ENCODE results near the gene STK32C. TPM values are rescaled to one million over a fixed set of nuclear protein-coding genes. Genes with fewer than 3 reads are reported as not detected.
"Not testable (repeated sequence)": the region's sequence is repeated elsewhere in the genome, so short reads cannot be mapped to it uniquely, and the experiment has no call there.

The STK32C gene
- polyA plus RNA-seq, 2 of the 4 experiments (the other 2 are of a cell fraction): 29.9 to 43.6 TPM

DNA sequence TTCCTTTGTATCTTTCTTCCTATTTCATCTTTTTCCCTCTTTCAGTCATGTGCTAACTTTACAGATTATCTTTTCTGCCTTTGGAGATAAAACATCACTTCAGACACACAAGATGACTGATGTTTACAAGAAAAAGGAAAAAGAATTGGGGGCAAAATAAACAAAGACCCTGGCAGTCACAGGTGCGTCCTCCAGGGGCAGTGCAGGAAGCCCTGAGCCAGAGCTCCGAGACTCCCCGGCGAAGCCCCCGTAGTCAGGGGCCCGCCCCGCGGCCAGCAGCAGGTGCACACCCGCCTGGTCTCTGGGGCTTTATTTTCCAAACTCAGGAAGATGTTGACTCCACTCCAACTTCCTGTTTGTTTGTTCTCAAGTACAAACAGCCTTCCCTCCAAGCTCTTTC, 10.2 kb downstream of the STK32C start:
- WGBS (ENCODE audit: missing lambda C conversion rate): 88% methylated on average over 9 of the region's 9 CpGs
- no peak overlapping the region for H3K27ac ChIP-seq
- CTCF ChIA-PET: interaction anchor here (1.3 to 2.4 kb wide), 2 partner anchors 56 to 155 kb away, joined by 4 to 9 read pairs; no protein-coding TSS in a partner anchor

GRCh38 chr10:132296666-132297443, 10.9 kb downstream of the STK32C start:
- WGBS (ENCODE audit: missing lambda C conversion rate): 87% methylated on average over 27 of the region's 28 CpGs
- no peaks in the 10 kb centered on the region for H3K9me3 ChIP-seq
- no peak for FAIRE-seq

More for the DNA sequence above, 10.2 kb downstream of the STK32C start:
- Histone ChIP-seq H3K9me3 (no peaks in the 10 kb centered on the region), H3K4me2 (no peak overlapping the region), H3K4me3 (no peak overlapping the region), H3K4me1 (no peaks in the 10 kb centered on the region)
- DNase-seq (ENCODE audit: low read depth in 1 of 2, low spot score in 1 of 2) (no peak), FAIRE-seq (no peak), ATAC-seq (no peak)
- no peak for TF ChIP-seq HOXB5 (CRISPR knock-in tag; IDR thresholded peaks at IDR 0.05)
- TF ChIP-seq GATA3 (IDR thresholded peaks at IDR 0.05; ENCODE audit: borderline replicate concordance): no peak
- TF ChIP-seq TP53 (CRISPR knock-in tag; IDR thresholded peaks at IDR 0.05): no peak
- no peak for TF ChIP-seq USF2 (IDR thresholded peaks at IDR 0.05)
- no peak for TF ChIP-seq NFE2L2 (conservative IDR thresholded peaks at IDR 0.05; ENCODE audit: low read length)
- no peak for TF ChIP-seq HOXB13 (CRISPR knock-in tag; IDR thresholded peaks at IDR 0.05; ENCODE audit: low read depth)
- no peak for TF ChIP-seq CBX8 (IDR thresholded peaks at IDR 0.05)
- POLR2A ChIA-PET: no interaction called here

DNA sequence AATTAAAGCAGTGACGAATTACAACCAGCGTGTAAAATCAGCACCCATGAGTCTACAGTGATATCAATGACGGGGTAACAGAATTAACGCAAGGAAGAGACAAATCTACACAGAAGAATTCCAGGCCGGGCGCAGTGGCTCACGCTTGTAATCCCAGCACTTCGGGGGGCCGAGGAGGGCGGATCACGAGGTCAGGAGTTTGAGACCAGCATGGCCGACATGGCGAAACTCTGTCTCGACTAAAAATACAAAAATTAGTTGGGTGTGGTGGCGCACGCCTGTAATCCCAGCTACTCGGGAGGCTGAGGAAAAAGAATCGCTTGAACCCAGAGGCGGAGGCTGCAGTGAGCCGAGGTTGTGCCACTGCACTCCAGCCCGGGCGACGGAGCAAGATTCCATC, 12.3 kb downstream of the STK32C start:
- H3K4me3 ChIP-seq; ATAC-seq; H3K9me3 ChIP-seq; H3K27ac ChIP-seq; H3K4me1 ChIP-seq; POLR2A ChIA-PET; FAIRE-seq; H3K4me2 ChIP-seq; DNase-seq (ENCODE audit: low read depth in 1 of 2, low spot score in 1 of 2): not testable (repeated sequence)
- CTCF ChIA-PET: interaction anchor here (1.1 to 1.2 kb wide), 3 partner anchors 10 to 60 kb away, joined by 3 read pairs; no protein-coding TSS in a partner anchor
- 89% methylated on average over 23 of the region's 23 CpGs for WGBS (ENCODE audit: missing lambda C conversion rate)

More at GRCh38 chr10:132296666-132297443, 10.9 kb downstream of the STK32C start:
- Histone ChIP-seq H3K27ac (no peak overlapping the region), H3K4me2 (no peak overlapping the region), H3K4me3 (no peak overlapping the region), H3K4me1 (no peaks in the 10 kb centered on the region)
- DNase-seq (ENCODE audit: low read depth in 1 of 2, low spot score in 1 of 2) (no peak), ATAC-seq (no peak)
- CTCF ChIA-PET: interaction anchor here (1.1 to 1.3 kb wide), 2 partner anchors 73 to 154 kb away, joined by 3 to 4 read pairs; no protein-coding TSS in a partner anchor
- TF ChIP-seq NFE2L2 (conservative IDR thresholded peaks at IDR 0.05; ENCODE audit: low read length) (no peak), NR3C1 (IDR thresholded peaks at IDR 0.05) (no peak), ZSCAN20 (CRISPR knock-in tag; IDR thresholded peaks at IDR 0.05) (no peak), FOXS1 (CRISPR knock-in tag; IDR thresholded peaks at IDR 0.05) (no peak), GATA3 (IDR thresholded peaks at IDR 0.05; ENCODE audit: borderline replicate concordance) (no peak), HOXB13 (CRISPR knock-in tag; IDR thresholded peaks at IDR 0.05; ENCODE audit: low read depth) (no peak), MYC (IDR thresholded peaks at IDR 0.05; ENCODE audit: borderline replicate concordance, low read length) (no peak), RCOR1 (IDR thresholded peaks at IDR 0.05; ENCODE audit: low read depth, low read length) (no peak), CTCF (IDR thresholded peaks at IDR 0.05) (no peak), POLR2AphosphoS2 (conservative IDR thresholded peaks at IDR 0.05; ENCODE audit: low read length) (no peak), ZC3H11A (IDR thresholded peaks at IDR 0.05) (no peak), PBX3 (IDR thresholded peaks at IDR 0.05) (no peak), RNF2 (IDR thresholded peaks at IDR 0.05; ENCODE audit: borderline replicate concordance, low read depth) (no peak), KDM1A (IDR thresholded peaks at IDR 0.05; ENCODE audit: low read depth) (no peak), TP53 (CRISPR knock-in tag; IDR thresholded peaks at IDR 0.05) (no peak), RARB (CRISPR knock-in tag; IDR thresholded peaks at IDR 0.05) (no peak), PHF8 (IDR thresholded peaks at IDR 0.05; ENCODE audit: borderline replicate concordance, low read depth) (no peak)
- TF ChIP-seq, protein P1, sequence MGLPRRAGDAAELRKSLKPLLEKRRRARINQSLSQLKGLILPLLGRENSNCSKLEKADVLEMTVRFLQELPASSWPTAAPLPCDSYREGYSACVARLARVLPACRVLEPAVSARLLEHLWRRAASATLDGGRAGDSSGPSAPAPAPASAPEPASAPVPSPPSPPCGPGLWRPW (IDR thresholded peaks at IDR 0.05): no peak
- POLR2A ChIA-PET: no interaction called here

Measured in A549 (cell line).